NCI-H128 (cell line): ENCODE measurements around the gene TUBGCP4.

Experiments
- DNase-seq: peaks from one replicate; lab custom pipeline; 2025; ENCODE audit not compliant: unreplicated experiment; lab: John Stamatoyannopoulos, UW

TUBGCP4 gene

DNA sequence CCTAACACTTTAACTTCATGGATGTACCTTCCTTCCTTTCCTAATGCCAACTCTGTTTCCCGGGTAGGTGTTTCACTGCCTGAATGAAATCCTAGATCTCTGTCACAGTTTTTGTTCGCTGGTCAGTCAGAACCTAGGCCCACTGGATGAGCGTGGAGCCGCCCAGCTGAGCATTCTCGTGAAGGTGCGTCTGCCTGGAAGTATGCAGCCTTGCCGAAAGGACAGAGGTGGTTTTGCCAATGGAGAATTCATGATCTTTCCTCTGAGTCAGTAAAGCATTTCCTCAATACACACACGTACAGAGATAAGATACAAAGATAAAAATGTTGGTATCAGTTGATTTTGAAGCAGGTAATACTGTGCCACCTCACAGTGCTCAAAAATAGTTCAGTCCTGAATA lies 32.7 kb downstream of the TUBGCP4 start:
- no peak for DNase-seq

DNA sequence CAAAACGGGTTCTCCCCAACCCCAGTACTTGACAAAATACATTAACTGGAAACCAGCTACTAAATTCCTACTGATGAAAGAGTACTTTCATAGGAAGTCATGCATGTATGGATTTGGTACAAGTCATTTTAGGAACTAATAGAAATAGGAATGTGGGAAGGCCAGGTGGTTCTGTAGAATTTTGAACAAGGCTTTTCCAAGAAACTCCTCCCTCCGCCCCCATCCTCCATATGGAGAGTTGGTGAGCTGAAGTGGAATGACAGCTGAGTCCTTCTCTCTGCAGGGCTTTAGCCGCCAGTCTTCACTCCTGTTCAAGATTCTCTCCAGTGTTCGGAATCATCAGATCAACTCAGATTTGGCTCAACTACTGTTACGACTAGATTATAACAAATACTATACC lies 33.2 kb downstream of the TUBGCP4 start:
- DNase-seq = no peak

DNA sequence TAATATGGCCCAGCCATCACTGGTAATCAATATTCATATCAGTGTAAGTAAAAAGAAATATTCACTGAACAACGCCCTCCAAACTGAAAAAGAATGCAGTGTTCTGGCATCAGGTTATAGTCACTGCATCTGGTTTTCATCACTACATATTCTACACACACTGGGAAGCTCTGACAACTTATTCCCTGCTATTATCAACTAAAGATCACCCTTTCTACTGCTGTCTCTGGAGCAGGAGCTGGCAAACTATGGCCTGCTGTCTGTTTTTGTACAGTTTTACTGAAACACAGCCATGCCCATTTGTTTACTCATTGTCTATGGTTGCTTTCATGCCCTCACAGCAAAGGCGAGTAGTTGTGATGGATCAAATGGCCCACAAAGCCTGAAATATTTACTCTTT lies 35.3 kb downstream of the TUBGCP4 start:
- no peak for DNase-seq

DNA sequence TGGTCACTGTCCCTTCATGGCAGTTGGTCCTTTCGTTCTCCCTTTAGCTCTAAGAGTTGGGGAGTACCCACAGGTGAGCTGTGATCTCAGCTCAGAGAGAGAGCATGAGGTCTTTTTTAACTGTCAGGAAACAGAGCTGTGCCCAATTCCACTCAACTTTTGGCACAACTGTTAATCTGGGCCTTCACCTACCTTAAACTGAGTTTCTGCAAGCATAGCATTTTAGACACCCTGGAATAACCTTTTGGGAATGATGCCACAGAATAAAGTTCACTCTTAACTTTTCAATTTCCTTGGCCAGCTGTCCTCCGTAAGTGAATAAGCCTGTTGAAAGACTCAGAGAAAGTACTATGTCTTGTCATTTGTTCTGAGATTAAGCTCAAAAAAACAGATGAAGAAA lies 35.9 kb downstream of the TUBGCP4 start:
- no peak for DNase-seq

DNA sequence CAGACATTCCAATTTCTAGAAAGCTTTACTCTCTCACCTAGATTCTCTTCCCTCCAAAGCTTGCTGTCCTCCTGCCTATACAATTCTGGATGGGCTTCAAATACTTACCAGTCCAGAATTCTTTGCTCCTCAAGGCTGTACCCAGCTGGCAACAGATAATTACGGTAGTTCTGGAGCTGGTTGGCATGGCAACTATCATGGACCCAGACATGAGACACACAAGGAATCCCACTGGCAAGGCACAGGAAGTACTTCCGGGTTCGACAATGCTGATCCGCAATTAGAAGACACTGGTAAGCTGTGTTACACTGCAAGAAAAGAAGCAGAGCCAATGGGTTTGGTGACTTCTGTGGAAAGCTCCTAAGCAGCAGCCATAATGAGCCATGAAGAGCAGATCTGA lies 37.9 kb downstream of the TUBGCP4 start:
- DNase-seq = no peak

DNA sequence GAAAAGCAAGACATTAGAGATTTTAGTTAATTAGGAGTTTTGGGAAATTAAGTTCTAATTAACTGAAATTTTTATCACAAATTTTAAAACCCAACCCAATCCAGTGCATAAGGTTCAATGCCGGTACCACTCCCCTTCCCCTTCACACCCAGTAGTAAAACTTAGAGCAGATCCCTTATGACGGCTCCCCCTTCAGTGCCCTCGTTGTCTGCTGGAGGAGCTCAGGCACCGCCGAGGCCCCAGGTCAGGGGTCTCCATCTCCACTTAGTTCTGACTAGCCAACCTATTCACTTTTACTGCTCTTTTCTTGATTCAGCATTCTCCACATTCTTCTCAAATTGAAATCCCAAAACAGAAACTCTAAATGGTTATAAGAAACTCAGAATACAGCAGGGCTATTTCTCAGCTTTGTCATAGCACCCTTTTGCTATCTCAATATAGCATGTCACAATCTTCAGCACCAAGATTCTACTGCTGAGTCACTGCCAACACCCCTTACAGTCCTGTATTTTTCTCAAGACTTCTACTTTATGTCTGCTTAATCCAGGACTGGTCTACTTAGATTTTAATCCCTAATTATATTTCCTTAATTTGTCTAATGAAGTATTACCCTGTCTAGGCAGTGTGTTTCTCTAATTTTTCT lies 39.8 kb downstream of the TUBGCP4 start:
- no peak for DNase-seq

DNA sequence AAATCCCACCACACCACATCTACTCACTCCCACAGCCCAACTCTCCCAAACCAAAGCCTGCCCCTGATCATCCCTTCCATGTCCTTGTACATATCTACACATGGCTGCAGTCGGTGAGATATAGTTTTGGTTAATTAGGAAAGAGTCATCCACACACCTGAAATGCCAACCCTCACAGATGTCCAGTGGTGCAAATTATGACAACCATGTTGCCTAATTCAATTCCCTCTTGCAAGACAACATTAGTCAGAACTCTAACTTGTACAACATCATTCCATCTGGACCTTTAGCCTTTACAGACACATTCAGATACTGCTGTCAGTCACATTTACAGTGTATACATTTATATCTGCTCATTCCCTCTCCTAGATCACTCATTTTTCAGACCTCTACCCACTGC lies 41.2 kb downstream of the TUBGCP4 start:
- DNase-seq = no peak

DNA sequence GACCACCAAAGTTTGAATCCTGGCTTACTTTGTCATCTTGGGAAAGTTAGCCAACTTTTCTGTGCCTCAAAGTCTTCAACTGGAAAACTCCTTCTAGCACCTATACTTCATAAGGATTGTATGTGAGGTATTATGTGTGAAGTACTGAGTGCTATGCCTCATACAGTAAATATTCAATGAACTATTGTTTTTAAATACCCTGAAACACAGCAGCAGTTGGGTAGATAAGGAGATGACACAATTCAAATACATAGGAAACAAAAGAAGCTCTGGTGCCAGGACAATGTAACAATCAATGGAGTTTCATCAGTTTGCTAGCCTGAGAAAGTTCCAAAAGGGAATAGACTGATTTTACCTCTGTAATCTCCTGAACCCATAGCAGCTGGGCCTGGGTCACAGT lies 43.3 kb downstream of the TUBGCP4 start:
- DNase-seq = no peak

DNA sequence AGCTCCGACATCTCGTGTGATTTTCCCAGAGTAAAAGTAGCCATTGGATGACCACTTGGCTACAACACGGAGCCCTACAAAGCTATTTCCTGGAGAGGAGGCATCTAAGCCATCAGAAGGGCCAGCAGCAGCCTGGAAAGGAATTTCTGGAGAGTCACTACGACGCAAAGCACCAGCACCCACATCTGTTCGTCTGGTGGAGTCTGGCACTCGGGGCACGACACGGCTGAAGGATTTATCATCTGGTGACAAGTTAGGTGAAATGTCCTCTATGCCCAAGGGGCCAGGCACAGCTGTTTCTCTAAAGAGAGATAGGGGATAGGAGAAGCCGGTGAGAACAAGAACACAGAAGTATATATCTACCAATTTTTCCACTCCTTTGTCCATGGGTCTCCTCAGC lies 49.5 kb downstream of the TUBGCP4 start:
- DNase-seq = no peak

DNA sequence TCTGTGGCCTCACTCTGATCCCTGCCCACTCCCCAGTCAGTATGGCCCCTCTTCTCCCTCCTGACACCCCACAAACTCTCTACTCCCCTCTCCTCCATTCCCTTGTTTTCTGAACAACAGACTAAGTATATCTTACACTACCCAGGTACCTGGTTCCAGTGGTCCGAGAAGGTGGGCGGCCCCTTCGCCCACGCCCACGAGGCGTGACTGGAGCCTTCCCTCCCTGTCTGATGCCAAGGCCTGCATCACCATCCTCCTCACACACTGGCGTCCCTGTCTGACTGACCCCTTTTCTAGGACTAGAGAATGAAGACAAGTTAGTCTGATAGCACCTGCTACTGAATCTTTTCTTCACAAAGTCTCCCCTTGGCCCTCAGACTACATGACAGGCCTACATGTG lies 50.0 kb downstream of the TUBGCP4 start:
- no peak for DNase-seq

DNA sequence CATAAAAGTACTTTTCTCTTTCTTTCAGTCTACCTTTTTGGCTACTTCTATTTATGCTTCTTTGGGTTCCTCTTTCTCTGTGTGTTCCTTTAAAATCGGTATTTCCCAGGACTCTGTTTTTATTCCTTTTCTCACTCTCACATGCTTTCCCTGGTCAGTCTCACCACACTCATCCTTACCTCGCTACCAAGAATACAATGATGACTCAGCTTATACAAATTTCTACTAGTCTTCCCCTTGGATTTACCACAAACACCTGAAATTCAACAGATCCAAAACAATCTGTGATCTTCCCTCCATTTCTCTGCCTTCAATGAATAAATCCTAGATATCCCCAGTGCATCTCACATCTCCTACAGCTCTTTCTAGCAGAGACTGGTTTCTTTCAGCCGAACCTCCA lies 52.9 kb downstream of the TUBGCP4 start:
- DNase-seq = no peak

DNA sequence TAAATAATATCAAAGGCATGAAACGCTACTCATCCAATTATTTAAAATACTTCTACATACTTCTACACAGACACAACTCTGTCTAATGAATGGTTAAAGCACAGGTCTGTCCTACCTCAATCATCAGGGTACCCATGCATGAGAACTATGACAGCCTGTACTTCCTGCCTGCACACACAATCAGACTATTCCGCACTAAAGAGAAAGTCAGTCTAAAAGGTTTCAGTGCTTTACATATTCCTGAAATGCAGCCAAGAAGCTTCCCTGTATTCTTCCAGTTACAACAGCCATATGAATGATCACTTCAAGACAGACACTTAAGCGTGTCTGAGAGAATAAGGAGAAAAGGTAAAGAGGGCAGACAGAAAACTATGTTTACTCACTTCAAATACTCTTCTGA lies 58.8 kb downstream of the TUBGCP4 start:
- DNase-seq = no peak

DNA sequence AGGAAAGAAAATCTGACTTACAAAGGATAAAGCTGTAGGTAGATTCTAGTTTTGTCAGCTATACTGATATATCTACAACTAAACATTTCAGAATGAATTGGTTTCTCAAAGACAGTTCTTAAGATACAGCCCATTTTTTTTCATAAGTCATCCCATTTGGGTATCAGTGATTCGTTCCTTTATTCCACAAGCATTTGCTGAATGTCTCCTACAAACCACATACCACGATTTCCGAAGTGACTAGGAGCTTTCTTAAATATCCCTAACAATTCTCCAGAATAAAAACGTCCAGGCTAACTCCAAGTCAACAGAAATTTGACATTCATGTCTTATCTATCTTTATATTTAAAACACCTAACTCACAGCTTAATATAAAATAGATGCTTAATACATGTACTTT lies 62.3 kb downstream of the TUBGCP4 start:
- no peak for DNase-seq

DNA sequence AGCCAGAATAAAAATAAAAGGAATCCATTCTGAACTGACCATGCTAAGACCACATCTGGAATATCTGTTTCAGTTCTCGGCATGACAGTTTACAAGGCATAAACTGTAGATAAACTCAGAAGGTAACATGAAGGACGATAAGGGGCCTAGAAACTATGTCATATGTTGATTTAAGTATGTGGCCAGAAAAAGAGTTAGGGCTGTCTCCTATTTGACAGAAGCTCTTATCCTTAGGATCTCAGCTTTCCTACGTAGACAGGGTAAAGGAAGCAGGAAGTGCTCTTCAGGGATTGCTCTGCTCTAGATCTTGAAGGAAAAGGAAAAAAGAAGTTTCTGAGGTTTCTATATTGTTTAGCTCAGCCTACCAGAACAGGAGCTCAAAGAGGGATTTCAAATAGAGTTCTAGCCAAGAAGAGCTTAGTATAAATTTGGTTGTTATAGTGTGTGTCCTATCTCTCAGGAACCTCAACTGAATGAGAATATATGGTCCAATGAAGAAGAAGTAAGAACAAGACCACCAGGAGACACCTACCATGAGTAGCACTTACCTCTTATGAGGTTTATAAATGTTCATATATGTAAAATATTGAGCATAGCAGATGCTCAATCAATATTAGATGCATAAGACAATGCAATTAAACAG lies 62.9 kb downstream of the TUBGCP4 start:
- no peak for DNase-seq

DNA sequence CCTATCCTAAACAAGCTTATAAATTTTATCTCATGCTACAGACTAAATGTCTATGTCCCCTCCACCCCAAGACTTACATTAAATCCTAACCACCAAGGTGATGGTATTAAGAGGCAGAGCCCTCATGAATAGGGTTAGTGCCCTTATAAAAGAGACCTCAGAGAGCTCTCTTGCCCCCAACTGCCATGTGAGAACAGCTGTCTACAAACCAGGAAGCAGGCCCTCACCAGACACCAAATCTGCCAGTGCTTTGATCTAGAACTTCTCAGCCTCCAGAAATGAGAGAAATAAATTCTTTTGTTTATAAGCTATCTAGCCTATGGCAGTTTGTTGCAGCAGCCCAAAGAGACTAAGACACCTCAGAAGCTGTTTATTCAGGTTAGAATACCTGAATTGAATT lies 63.5 kb downstream of the TUBGCP4 start:
- no peak for DNase-seq

DNA sequence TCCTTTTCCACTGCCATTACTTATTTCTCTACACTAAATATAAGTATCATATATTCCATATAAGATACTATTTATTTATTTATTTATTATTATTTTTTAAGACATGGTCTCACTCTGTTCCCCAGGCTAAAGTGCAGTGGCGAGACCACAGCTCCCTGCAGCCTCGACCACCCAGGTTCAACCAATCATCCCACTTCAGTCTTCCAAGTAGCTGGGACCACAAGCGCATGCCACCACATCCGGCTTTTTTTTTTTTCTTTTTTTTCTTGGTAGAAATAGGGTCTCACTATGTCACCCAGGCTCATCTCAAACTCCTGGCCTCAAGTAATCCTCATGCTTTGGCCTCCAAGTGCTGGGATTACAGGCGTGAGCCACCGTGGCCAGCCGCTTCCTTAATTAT lies 65.5 kb downstream of the TUBGCP4 start:
- no peak for DNase-seq

DNA sequence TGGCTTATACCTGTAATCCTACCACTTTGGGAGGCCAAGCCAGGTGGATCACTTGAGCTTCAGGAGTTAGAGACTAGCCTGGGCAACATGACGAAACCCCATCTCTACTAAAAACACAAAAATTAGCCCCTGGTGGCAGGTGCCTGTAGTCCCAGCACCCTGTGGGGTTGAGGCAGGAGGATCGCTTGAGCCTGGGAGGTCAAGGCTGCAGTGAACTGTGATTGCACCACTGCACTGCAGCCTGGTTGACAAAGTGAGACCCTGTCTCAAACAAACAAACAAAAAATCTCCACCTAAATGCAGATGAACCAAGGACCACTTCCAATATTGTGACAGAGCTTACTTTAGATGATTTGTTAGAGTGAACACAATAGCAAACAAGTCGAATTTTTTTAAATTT lies 68.4 kb downstream of the TUBGCP4 start:
- DNase-seq = no peak

DNA sequence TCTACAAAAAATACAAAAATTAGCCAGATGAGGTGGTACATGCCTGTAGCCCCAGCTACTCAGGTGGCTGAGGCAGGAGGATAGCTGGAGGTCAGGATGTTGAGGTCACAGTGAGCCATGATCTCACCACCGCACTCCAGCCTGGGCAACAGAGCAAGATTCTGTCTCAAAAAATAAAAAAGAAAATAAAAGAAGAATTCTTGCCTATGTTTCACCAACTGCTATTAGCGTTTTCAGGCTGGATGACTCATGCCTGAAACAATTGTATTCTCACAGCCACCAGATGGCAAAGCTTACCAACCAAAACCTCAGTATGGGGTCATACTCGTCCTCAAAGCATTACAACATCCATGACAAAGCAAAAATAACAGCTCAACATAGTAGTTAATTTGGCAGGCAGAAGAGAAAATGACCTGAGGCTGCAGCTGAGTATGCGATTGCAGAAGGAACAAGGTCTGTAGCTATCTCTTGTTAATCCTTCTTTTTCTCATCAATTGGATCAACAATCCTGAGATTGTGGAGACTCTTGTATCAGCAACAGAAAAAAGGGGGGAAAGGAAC lies 69.9 kb downstream of the TUBGCP4 start:
- DNase-seq = peak; percentile 0

DNA sequence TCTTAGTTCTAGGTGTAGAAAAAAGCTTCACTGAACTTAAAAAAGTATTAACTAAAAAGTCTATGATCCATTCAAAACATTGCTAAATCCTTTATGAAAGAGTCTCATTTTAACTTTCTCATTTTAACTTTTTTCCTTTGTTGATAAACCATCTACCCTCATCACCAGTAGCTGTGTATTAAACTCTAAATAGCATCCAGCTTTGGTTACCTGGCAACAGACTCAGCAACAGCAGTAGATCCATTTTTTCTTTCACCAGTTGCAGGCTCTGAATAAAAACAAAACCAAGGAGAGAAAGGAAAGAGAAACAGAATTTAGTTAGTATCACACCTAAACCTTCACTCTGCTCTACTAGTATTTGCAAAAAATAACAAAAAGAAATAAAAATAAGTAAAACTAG lies 70.4 kb downstream of the TUBGCP4 start:
- DNase-seq = no peak

DNA sequence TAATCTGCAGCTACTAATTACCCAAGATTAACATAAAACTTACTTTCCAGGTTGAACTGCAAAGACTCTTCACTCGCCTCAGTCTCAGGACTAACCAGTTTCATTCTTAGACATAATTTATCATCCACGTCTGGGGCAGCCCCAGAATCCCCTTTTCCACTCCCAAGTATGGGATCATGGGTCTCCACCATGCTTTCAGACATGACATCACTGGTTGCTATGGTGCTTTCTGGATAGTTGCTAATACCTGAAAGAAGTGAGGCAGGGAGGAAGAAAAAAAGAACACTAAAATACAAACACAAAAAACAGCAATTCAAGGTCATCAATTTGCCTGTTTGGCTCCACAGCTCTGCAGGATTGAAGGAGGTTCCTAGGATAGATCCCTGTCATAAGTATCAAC lies 75.4 kb downstream of the TUBGCP4 start:
- DNase-seq = no peak

DNA sequence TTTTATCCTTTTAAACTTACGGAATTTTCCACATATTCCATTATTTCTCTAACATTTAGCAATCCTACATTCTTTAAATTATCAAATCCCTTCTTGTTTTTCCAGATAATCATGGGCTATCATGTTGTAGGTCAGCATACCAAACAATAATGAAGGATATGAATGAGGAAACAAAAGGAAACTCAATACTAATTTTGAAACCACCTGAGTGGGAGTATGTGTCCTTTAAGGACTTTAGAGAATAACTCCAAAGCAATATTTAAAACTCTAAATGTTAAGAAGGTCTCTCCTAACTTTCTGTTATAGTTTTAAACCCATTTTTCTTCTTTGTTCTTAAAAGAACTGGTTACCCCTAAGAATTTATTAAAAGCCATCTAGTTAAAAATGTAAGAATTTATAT lies 79.1 kb downstream of the TUBGCP4 start:
- no peak for DNase-seq
